H1 (cell line): ENCODE data around the gene SLC25A21.
"Not testable (repeated sequence)": the region's sequence is repeated elsewhere in the genome, so short reads cannot be mapped to it uniquely, and the experiment has no call there.

ENCODE experiments used
- BCL11A ChIP-seq, 2 experiments: IDR thresholded peaks; one replicate each; pipeline ENCODE4 v1.6.1; 2011; ENCODE audit warnings: low read depth in 2 of 2, low read length in 2 of 2, mild to moderate bottlenecking in 2 of 2
- CTCF ChIP-seq, 3 experiments: IDR thresholded peaks; 1 replicate in 2 of 3; 2 replicates in 1 of 3; pipeline versions ENCODE4 v1.5.1 to v1.6.1; 2011; ENCODE audit warnings: low read length in 3 of 3, mild to moderate bottlenecking in 3 of 3, inconsistent platforms in 2 of 3, low read depth in 1 of 3, moderate library complexity in 1 of 3; ENCODE audit not compliant: insufficient read depth in 1 of 3; ENCODE audit errors: control extremely low read depth in 1 of 3
- GABPA ChIP-seq: IDR thresholded peaks from 2 replicates; pipeline ENCODE4 v1.6.1; 2011; ENCODE audit warnings: mild to moderate bottlenecking, low read length, moderate library complexity, borderline replicate concordance; ENCODE audit not compliant: insufficient read depth
- JUND ChIP-seq: IDR thresholded peaks from 2 replicates; pipeline ENCODE4 v1.6.1; 2011; ENCODE audit warnings: mild to moderate bottlenecking, improper control_type of control experiment, low read length
- KDM1A ChIP-seq: fragments of 200-600, 300-600 bp; sonication (generic); IDR thresholded peaks from 2 replicates; pipeline ENCODE4 v1.7.1; 2016; ENCODE audit warnings: mild to moderate bottlenecking, low read length, borderline replicate concordance
- POLR2A ChIP-seq, 2 experiments: IDR thresholded peaks; 1 replicate in 1 of 2; 2 replicates in 1 of 2; pipeline ENCODE4 v1.6.1; 2011; ENCODE audit warnings: low read depth in 2 of 2, low read length in 2 of 2, mild to moderate bottlenecking in 2 of 2; ENCODE audit errors: control extremely low read depth in 1 of 2
- RAD21 ChIP-seq, 2 experiments: IDR thresholded peaks in 1 of 2; conservative IDR thresholded peaks in 1 of 2; 2 replicates each; pipeline ENCODE4 v1.6.1; 2011; ENCODE audit warnings: low read depth in 2 of 2, low read length in 2 of 2, improper control_type of control experiment in 1 of 2, inconsistent platforms in 1 of 2, mild to moderate bottlenecking in 1 of 2, moderate library complexity in 1 of 2
- RBBP5 ChIP-seq: IDR thresholded peaks from 2 replicates; pipeline ENCODE4 v1.7.1; 2012; ENCODE audit warnings: low read depth, mild to moderate bottlenecking, inconsistent platforms, low read length, moderate library complexity, borderline replicate concordance
- SIX5 ChIP-seq: IDR thresholded peaks from 2 replicates; pipeline ENCODE4 v1.6.1; 2011; ENCODE audit warnings: mild to moderate bottlenecking, low read depth, low read length
- SUZ12 ChIP-seq: fragments of 200-600 bp; sonication (generic); IDR thresholded peaks from 2 replicates; pipeline ENCODE4 v1.6.1; 2012; ENCODE audit warnings: mild to moderate bottlenecking, inconsistent platforms, low read length, moderate library complexity, mixed read lengths
- YY1 ChIP-seq: IDR thresholded peaks from 2 replicates; pipeline ENCODE4 v1.6.1; 2011; ENCODE audit warnings: low read depth, mild to moderate bottlenecking, low read length
- TF ChIP-seq, protein P1 (sequence below): IDR thresholded peaks from 2 replicates; pipeline ENCODE4 v1.6.1; 2011; ENCODE audit warnings: low read length, improper control_type of control experiment
- TF ChIP-seq, protein P2 (sequence below): IDR thresholded peaks from 2 replicates; pipeline ENCODE4 v1.6.1; 2012; ENCODE audit warnings: inconsistent platforms

DNA sequence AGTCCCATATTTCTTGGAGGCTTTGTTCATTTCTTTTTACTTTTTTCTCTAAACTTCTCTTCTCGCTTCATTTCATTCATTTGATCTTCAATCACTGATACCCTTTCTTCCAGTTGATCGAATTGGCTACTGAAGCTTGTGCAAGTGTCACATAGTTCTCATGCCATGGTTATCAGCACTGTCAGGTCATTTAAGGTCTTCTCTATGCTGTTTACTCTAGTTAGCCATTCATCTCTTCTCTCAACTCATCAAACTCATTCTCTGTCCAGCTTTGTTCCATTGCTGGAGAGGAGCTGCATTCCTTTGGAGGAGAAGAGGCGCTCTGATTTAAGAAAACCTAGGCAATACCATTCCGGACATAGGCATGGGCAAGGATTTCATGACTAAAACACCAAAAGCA is 192.0 kb downstream of the SLC25A21 start:
- not testable (repeated sequence) for TF ChIP-seq JUND; SUZ12; POLR2A (IDR thresholded peaks at IDR 0.05; ENCODE audit: control extremely low read depth in 1 of 2, low read depth in 2 of 2, low read length in 2 of 2); CTCF (IDR thresholded peaks at IDR 0.05; ENCODE audit: control extremely low read depth in 1 of 3, insufficient read depth in 1 of 3, low read depth in 1 of 3, low read length in 3 of 3); GABPA; YY1; RAD21 (IDR thresholded peaks at IDR 0.05 in 1 of 2, conservative IDR thresholded peaks at IDR 0.05 in 1 of 2; ENCODE audit: low read depth in 2 of 2, low read length in 2 of 2); KDM1A; SIX5; RBBP5; BCL11A (IDR thresholded peaks at IDR 0.05; ENCODE audit: low read depth in 2 of 2, low read length in 2 of 2)
- TF ChIP-seq, protein P1, sequence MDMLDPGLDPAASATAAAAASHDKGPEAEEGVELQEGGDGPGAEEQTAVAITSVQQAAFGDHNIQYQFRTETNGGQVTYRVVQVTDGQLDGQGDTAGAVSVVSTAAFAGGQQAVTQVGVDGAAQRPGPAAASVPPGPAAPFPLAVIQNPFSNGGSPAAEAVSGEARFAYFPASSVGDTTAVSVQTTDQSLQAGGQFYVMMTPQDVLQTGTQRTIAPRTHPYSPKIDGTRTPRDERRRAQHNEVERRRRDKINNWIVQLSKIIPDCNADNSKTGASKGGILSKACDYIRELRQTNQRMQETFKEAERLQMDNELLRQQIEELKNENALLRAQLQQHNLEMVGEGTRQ, result not testable (repeated sequence)
- TF ChIP-seq, protein P2, sequence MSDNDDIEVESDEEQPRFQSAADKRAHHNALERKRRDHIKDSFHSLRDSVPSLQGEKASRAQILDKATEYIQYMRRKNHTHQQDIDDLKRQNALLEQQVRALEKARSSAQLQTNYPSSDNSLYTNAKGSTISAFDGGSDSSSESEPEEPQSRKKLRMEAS, result not testable (repeated sequence)
